Measurements from ENCODE around the gene RAC2.
"Not testable (repeated sequence)": the region's sequence is repeated elsewhere in the genome, so short reads cannot be mapped to it uniquely, and the experiment has no call there.

Gene RAC2

DNA sequence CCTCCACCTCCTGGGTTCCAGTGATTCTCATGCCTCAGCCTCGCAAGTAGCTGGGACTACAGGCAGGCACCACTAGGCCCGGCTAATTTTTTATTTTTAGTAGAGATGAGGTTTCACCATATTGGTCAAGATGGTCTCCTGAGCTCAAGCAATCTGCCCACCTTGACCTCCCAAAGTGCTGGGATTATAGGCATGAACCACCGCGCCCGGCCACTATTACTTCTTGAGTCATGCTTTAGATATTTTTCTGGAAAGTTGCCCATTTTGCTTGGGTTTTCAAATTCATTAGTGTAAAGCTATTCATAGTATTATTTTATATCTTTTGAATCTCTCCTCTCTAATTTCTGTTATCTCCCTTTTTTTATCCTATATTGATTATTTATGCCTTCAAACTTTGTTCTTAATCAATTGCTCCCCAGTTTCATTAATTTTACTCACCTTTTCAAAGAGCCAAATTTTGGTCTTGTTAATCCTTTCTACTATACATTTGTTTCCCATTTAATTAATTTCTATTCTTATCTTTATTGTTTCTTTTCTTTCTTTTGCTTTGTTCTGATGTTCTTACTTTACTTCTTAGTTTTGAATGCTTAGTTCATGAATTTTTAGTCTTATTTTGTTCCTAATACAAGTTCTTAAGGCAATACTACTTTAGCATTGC lies 10.3 kb upstream of the RAC2 start:
- no peak for DNase-seq

DNA sequence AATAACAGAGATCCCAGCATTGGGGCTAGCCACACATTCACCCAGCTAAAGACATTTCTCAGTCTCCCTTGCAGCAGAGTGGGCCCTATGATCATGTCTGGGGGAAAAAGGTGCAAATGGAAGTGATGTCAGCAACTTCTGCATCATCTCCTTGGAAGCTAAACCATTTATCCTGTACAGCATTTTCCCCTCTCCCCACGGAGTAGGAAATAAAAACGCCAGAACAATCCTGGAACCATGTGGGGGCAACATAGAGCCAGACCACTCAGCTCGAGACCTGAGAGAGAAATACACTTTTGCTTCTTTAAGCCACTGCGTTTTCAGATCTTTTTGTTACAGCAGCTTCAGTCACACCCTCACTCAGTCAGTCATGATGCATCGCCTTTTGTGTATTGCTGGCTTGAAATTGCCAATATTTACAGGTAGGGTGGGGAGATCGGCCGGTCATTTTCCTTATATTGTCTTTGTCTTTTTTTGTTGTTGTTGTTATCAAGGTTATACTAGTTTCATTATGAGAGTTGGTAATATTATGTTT lies 9.1 kb upstream of the RAC2 start:
- no peak for DNase-seq

DNA sequence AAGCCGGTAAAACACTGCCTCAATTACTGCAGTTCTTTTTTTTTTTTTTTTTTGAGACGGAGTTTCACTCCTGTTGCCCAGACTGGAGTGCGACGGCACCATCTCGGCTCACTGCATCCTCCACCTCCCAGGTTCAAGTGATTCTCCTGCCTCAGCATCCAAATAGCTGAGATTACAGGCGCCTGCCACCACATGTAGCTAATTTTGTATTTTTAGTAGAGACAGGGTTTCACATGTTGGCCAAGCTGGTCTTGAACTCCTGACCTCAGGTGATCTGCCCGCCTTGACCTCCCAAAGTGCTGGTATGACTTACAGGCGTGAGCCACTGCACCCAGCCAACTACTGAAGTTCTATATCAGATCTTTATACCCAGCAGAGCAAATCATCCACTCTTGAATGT lies 7.8 kb upstream of the RAC2 start:
- DNase-seq: not testable (repeated sequence)

DNA sequence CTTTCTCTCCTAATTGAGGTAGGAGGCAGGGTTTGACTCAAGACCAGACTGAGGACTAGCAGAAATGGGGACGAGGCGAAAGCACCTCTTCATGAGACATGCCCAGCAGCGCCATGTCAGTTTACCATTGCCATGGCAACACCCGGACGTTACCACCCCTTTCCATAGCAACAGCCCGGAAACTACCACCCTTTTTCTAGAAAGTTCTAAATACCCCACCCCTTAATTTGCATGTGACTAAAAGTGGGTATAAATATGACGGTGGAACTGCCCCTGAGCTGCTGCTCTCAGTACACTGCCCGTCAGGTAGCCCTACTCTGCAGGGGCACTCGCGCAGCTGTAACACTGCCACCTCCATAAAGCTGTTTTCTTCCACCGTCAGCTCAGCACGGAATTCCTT lies 5.9 kb upstream of the RAC2 start:
- peak; percentile 12 for DNase-seq

DNA sequence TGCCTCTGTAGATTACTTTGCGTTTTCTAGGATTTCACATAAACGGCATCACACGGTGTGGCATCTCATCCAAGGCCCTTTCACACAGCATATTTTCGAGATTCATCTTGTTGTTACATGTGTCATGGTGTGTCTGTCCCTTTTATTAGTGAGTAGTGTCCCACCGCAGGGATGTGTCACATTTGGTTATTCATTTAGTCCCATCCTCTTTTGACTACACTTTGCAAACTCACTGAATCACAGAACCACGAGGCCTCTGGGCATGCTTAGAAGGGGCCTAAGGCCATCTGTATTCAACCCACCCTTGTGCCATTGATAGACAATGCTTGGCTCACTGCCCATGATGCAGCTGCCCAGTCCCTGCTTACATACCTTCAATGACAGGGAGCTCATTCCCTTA lies 4.2 kb upstream of the RAC2 start:
- no peak for DNase-seq

DNA sequence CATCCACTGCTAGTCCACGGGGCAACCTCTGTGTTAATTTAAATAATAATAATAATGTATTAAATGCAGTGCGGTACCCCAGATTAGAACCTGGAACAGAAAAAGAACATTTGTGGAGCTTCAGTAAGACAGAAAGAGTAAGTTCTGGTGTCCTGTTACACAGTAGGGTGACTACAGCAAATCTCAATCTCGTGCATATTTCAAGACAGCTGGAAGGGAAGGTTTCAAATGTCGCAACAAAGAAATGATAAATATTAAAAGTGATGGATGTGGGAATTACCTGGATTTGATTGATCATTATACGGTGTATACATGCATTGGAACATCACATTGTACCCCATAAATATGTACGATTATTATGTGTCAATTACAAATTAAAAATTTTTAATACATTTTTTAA lies 1.7 kb upstream of the RAC2 start:
- DNase-seq: no peak

DNA sequence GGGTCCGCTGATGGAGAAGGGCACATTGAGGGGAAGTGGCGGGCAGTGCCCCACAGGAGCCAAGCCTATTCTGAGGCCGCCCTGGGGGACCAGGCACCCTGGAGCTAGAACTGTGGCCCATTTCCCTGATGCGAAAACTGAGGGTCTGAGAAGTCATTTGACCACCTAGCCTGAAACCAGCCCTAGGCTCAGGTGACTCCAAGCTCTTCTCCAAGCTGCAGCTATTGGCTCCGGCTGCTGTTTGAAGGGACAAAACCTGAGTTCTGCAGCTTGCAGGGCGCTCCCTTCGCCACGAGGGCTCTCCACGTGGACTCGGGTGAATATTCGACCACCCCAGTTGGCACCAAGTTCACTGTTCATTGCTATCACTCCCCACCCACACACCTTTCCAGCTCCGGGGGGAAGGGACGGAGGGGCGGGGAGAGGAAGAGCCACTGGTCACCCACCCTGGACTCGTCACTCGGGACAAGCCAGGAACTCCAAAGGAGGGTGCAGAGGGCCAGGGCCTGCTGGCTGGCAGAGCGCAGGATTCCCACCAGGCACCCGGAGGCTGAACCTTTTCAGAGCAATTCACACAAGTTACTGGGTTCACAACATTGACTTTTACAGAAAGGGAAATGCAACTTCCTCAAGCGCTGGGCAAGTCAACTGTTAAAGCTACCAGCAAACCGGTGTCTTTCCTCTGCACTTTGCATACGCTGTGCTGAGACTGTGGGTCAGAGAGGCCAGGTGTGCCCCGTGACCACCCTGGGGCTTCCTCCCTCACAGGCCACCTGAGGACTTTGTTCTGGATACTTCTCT lies 1.1 kb upstream of the RAC2 start:
- no peak for DNase-seq

DNA sequence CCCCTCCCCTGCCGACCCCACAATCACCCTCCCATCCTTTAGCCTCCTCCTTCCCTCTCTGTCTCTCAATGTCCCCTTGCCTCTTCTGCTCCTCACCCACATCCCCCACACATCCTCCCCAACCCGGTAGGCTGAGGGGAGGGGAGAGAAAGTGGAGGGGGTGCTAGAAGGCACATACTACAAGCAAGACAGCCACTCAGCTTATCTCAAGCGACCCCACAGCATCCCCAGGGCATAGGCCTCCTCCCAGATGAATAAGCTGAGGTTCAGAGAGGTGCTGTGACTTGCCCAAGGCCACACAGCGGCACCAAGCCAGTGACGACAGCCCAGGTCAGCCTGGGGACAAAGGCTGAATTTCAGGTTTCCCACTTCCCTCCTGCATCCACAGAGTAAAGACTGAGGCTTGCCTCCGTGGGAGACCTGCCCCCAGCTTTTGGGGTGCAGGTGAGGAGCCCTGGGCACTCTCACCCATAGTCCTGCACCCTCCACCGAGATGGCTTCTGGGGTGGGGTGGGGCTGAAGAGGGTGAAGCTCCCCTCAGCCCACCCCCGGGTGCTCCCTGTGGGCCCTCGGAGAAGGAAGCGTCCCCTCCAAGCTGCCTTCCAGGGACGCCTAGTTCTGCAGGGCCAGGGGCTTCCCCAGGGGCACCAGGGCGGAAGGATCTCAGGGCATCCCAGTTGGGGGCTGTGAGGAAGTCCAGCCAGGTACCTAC lies 511 bp downstream of the RAC2 start:
- no peak for DNase-seq

DNA sequence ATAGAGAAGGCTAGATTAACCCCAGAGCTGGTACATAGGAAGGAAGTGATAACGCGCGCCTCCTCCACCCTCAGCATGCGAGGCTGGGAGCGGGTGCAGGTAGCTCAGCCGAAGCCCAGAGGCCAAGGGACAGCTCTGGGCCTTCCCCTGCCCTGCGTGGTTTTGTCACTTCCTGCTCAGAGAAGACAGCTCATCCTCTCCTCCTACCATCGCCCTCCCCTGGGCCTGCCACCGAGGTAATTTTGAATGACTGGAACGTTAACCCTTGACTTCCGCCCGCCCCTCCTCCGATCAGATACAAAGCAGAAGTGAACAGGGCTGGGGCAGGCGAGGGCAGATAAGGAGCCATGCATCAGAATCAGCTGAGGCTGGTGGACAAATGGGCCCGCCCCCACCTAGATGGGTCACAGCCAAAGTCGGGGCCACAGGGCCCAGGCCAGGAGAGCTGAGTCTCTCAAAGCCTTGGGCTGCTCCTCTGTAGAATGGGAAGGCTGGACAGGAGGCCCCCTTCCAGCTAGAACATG lies 1.6 kb downstream of the RAC2 start:
- DNase-seq: no peak

DNA sequence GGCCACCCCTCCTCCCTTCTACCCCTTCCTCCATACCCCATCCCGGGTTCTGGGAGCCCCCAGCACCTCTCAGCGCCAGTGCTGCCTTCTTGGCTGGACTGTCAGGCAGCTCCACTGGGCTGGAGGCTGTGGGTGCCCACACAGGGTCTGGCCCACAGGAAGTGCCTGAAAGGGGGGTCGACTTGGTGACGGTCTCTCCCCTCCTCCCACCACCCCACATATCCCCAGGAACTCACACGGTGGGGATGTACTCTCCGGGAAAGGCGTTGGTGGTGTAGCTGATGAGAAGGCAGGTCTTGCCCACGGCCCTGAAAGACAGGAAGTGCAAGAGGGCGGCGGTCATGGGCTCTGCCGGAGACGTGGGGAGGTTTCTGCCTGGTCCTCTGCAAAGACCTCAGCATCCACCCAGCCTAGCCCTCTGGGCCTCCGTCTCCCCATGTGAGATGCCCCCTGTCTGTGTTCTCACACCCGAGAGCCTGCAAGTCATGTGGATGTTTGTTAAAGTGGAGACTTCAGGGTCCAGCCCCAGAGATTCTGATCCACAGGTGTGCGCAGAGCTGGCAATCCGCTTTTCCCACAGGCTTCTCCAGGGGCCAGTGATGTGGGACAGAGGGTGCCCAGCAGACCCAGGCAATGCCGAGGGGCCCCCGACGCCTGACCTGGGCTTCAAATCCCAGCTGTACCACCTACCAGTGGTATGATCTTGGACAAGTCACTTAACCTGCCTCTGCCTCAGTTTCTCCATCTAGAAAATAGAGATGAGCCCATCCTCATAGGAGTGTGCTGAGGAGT lies 2.5 kb downstream of the RAC2 start:
- DNase-seq: no peak

DNA sequence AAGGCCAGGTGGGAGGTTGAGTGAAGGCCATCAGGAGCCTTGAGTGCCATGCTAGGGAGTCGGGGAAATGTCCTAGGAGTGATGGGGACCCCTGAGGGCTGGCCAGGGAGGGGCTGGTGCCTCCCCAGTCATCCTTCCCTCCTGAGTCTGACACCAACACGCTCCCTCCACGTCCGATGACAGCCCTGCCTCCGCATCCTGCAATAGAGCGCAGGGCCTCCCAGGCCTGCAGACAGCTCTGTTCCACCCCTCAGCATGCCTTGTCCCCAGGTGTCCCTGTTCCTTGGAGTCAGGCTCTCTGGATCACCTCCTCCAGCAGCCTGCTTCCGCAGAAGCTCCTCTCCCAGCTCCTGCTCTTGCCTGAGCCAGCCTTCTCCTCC lies 3.1 kb downstream of the RAC2 start:
- DNase-seq: no peak

DNA sequence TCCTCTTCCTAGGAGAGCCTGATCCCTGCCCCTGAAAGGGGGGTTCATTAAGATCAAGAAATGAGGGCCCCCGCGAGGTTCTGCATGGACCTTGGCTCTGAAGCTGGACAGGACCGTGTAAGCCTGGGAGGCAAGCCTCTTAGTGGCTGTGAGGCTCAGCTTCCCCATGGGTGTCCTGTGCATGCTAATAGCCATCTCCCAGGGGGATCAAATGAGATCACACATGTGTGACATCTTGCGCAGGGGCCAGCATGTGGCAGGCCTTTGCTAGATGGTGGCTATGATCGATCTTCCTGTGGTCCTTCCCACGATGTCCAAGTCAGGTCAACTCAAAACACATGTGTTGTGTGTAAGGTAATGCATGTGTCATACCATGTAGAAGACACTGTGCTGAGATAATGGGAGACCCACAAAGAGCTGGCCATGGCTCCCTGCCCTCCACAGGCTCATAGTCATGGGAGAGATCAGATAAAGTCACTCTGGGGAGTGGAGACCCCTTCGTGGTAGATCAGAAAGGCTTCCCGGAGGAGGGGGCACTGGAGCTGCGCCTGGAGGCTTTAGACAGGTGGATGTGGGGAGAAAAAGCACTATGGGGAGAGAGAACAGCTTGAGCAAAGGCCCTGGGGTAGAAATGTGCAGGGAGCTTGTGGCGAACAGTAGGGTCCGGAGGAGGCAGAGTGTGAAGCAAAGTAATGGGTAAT lies 3.7 kb downstream of the RAC2 start:
- no peak for DNase-seq

DNA sequence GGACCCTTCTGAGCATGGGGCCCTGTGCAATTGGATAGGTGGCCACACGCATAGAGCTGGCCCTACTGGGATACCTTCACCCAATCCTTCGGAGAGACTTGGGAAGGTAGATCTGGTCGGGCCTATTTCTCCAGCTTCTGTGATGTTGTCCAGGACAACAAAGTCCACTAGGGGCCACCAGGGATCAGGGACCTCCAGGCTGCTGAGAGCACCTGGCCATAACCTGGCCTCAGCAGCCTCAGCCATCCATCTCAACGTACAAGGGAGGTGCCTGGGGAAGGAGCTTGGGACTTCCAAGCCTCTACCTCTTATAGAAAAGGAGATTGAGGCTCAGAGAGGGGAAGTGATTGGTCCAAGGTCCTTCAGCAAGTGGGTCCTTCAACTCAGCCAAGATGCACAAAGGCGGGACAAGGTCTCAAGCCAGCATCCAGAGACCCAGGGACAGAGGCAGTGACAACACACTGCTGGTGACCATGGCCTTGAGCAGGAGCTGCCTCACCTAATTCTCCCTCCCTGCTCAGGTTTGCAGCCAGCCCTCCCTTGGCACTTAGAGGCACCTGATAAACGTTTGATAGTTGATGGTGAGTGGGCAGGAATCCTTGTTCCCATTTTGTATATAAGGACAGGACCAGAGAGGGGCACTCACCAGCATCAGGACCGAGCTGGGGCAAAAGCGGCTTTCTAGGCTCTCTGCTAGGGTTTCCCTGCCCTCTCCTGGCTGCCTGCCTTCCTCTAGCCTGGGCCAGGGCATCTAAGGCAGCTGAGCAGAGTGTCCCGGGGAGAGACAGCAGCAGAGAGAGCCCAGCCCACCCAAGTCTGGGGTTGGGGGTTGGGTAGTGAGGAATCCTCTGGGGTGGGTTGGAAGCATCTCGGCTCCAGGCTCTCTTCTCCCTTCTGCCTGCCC lies 4.5 kb downstream of the RAC2 start:
- DNase-seq: no peak

DNA sequence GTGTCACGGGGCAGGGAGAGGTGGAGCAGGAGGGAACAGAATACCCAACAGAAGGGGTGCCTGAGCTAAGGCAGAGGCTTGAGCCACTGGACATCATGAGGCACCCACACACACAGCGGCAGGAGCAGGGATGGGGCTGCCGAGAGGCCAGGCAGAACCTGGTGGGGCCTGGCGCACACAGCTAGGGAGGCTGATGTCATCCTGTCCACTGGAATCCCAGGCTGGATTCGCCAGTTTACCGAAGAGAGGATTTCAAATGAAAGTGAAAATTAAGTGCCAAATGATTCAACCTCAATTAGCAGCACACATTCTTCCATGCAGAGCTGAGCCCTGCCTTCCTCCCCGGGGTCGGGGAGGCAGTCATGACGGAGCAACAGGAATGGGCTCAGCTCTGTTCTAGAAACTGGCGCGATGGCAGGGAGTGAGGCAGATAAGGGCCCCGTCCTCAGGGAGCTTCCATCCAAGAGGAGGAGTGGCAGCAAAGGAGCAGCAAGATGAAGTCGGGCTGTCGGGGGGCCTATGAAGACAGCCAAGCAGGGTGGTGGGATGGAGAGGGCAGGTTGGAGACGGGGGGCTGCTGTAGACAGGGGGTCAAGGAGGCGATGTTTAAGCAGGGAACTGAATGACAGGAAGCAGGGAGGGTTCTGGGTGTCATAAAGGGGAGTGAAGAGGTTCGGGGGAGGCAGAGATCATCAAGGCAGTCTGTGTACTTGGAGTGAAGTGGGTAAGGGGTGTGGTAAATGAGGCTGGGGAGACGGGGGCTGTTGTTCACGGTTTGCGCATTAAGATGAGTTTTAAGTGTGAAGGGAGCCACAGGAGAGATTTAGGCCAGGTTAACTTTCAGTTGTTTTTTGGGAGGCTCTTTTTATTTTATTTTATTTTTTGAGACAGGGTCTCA lies 6.4 kb downstream of the RAC2 start:
- DNase-seq: no peak

DNA sequence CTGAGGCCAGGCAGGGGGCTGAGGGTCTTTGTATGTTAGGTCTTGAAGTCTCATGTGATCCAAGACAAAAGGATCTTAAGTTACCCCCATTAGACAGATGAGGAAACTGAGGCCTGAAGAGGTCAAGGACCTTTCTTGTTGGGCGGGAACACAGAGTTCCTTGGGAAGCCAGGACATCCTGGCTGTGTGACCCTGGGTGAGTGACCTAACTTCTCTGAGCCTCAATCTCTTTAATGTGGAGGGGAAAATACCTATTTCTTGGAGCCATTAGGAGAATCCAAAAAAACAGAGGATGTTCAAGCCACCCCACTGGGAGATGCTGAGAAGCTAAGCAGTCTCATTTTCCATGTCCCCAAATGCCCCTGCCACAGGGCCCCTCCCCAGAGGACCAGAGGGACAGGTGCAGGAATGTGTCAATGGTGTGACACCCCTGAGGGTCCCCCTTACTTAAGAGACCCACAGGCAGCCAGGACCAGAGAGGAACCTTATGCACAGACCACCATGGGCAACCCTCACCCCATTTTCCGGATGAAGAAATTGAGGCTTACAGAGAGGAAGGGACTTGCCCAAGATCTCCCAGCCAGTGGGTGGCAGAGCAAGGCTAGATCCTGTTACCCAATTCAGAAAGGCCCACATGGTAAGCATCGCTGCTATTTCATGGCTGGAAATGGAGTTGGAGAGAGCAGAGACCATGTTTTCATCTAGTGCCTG lies 8.0 kb downstream of the RAC2 start:
- DNase-seq: no peak

DNA sequence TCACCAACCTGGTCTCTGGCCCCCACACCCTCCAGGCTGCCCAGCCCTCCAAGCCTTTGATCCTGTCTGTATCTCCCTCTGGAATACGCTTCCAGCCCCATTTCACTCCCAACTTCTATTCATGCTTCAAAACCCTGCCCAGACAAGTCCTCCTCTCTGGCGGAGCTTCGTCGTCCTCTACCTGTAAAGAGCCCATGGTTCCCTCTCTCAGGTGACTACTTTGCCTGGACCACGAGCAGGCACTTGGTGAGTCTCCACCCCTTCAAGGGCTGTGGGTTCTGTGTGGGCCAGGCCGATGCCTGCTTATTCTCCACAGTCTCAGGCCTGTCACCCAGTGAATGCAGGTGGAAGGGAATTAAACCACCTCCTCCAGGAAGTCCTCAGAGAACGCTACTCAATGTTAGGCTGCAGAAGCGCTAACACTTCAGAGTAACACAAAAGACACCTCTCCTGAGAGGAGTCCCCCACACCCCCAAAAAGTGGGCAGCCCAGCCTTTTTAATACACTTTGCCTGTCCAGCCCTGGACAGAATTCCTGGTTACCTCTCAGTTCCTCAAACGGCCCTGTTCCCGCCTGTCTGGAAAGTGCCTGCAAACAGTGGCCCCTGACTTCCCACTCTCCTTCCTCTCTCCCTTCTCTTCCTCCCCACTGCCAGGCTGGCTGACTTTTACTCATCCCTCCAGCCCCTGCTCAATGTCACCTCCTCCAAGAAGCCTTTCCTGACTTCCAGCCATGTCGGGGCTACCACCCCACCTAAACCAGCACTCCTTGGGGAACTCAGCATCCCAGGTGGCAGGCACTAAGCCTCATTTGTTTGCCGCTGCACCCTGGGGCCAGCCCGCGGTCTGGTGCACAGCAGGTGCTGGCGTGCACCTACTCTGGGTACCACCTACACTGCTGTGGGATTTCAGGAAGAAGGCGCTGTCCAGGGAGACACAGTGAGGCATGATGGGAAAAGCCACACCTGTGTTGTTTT lies 9.0 kb downstream of the RAC2 start:
- DNase-seq: no peak

DNA sequence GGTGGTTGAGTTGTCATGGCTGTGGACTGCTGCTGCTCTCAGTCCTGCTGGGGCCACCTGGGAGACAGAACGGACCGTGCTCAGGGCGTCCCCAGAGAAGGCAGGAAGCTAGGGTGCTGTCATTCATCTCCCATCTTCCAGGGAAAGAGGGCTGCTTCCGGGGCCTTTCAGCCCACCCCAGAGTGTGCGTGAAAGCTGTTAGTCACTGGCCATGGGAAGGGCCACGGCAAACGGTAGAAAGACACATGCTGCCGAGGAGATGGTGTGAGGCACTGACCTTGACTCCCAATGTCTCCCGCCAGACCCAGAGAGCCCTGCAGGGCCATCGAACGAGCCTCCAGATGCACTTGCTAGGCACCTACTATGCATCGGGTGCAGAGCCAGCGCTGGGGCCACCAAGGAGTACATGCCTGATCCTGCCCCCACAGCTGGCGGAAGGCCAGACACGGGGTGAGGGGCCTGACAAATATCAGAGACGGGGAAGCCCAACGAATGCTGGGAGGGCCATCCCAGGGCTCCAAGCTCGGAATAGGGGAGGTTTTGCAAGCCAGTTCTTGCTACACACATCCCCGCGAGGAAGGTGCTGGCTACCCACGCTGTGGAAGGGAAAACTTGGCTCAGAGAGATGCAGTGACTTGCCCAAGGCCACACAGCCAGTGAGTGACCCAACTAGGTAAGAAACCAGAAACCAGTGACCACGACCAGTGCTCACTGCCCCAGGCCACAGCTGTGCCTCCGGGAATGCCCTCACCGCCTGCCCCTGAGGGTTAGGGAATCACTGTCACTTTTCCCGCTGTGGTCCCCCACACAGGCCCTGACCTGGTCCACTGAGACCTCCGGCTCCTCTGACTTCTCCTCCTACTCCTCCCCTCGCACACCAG lies 10.1 kb downstream of the RAC2 start:
- no peak for DNase-seq
